NCI-H128 (cell line): ENCODE results near the gene CASP12.

Source experiments
- DNase-seq: peaks from one replicate; lab custom pipeline; 2025; ENCODE audit not compliant: unreplicated experiment; lab: John Stamatoyannopoulos, UW

CASP12 gene

DNA sequence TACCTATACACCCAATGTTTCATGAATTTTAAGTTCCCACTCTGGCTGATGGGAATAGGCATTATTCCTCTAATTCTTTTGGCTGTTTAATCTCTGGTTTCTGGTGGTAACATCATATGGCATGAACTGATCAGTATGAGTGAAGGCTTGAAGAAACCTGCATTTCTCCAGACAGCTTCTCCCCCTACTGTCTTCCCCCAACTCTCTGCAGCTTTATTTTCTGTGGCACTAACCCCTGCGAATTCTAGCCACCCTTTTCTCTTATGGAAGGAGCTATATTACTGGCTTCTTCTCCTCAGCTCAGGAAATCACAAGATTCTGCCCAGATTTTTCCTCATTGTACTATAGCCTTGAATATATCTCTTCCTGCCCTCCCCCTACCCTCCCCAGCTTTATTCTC is 57.1 kb downstream of the CASP12 start:
- no peak for DNase-seq

GRCh38 chr11:104837969-104838639 is 60.2 kb downstream of the CASP12 start:
- DNase-seq: no peak

DNA sequence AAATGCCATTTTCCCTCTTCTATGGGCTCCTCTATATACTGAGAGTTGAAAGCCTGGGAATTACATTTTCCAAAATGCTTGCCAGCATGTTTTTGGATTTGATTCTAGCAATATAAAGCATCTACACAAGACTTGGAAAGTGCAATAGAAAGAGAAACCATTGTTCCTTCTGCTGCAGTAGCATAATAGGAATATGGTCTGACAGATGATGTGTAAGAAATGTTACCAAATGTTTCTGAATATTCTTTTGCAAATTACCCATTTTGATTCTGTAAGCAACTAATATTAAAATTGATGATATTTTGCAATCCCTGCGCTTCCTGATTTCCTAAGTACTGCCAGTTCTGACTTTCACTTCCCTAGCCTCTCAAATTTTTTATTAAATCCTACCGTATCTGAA is 61.6 kb downstream of the CASP12 start:
- DNase-seq: no peak
